Esophagus squamous epithelium (tissue), 4 donors: ENCODE data around the gene KLF6.

Experiments
- CTCF ChIP-seq, 6 experiments: fragments of 450-650 bp in 4 of 6; fragments of 200-600 bp in 2 of 6; sonication (generic) in 2 of 6; IDR thresholded peaks; one replicate each; pipeline ENCODE4 v1.5.1; 2016 to 2019; ENCODE audit warnings: antibody characterized with exemption in 6 of 6, mild to moderate bottlenecking in 4 of 6, moderate library complexity in 4 of 6
- POLR2A ChIP-seq, 4 donors: fragments of 450-650 bp; IDR thresholded peaks; one replicate each; pipeline ENCODE4 v1.6.1; 2017; ENCODE audit warnings: antibody characterized with exemption in 4 of 4, mild to moderate bottlenecking in 4 of 4, moderate library complexity in 3 of 4

GRCh38 chr10:3749011-3749410 is 36.0 kb downstream of the KLF6 start:
- TF ChIP-seq POLR2A (IDR thresholded peaks at IDR 0.05) (no peak), CTCF (IDR thresholded peaks at IDR 0.05) (no peak)
